HepG2 (cell line): Measurements from ENCODE around the gene HDGFL1. TPM values are rescaled to one million over a fixed set of nuclear protein-coding genes. Genes with fewer than 3 reads are reported as not detected.

Source experiments
- ATAC-seq: fragments of 200-7000 bp; cut with Tn5 transposase; 3 replicates; pipeline ENCODE4 v1.9.1; 2020; ENCODE audit warnings: mild to moderate bottlenecking, moderate library complexity
- BruUV-seq: library from RNA; stranded (reverse); fragments of 400-500 nt; replicated peaks from 2 replicates; lab custom pipeline; 2021; lab: Mats Ljungman, UMichigan
- CTCF ChIA-PET: fragments of 300-600 bp; formaldehyde crosslinking; extraction: SDS; loops from one replicate; lab custom pipeline; 2021; ENCODE audit warnings: low total read pairs, inconsistent platforms, low intra/inter-chr PET ratio; lab: Yijun Ruan, JAX
- POLR2A ChIA-PET: fragments of 350-600 bp; sonication (Branson Sonifier 250); formaldehyde crosslinking; loops from one replicate; lab custom pipeline; 2020; ENCODE audit warnings: antibody characterized with exemption, inconsistent platforms; lab: Yijun Ruan, JAX
- DNase-seq: peaks from one replicate; pipeline ENCODE4 v3.0.0-alpha.2; 2015; ENCODE audit warnings: low spot score
- FAIRE-seq: peaks from 3 replicates; lab custom pipeline; 2011; peaks lifted over from hg19 to GRCh38; lab: Jason Lieb, UNC
- H2AFZ ChIP-seq: one replicate; pipeline ENCODE4 v1.6.1; 2011; ENCODE audit warnings: low read length, inconsistent platforms
- H3K27ac ChIP-seq: fragments of 300-600 bp; 3 replicates; pipeline ENCODE4 v1.8.0; 2011; ENCODE audit warnings: mixed run types, mild to moderate bottlenecking, mixed read lengths, low read length, inconsistent platforms; ENCODE audit not compliant: insufficient read depth; ENCODE audit errors: extremely low read length
- H3K27me3 ChIP-seq, 2 experiments: fragments of 200-600 bp in 1 of 2; 2 replicates in 1 of 2; 3 replicates in 1 of 2; pipeline versions ENCODE4 v1.6.0 to v1.8.0; 2011; ENCODE audit warnings: low read length in 2 of 2, mild to moderate bottlenecking in 2 of 2, moderate library complexity in 2 of 2, inconsistent platforms in 1 of 2; ENCODE audit not compliant: insufficient read depth in 2 of 2, control insufficient read depth in 1 of 2
- H3K36me3 ChIP-seq, 2 experiments: fragments of 200-600 bp in 1 of 2; replicated peaks in 1 of 2; 2 replicates in 1 of 2; 3 replicates in 1 of 2; pipeline versions ENCODE4 v1.5.1 to v1.8.0; 2011; ENCODE audit warnings: low read length in 2 of 2, inconsistent platforms in 1 of 2; ENCODE audit not compliant: insufficient read depth in 2 of 2, control insufficient read depth in 1 of 2
- H3K4me1 ChIP-seq: 2 replicates; pipeline ENCODE4 v1.5.1; 2012; ENCODE audit warnings: low read length, inconsistent platforms; ENCODE audit not compliant: insufficient read depth
- H3K4me2 ChIP-seq: 2 replicates; pipeline ENCODE4 v1.6.0; 2011; ENCODE audit warnings: low read depth, low read length, inconsistent platforms
- H3K4me3 ChIP-seq, 3 experiments: fragments of 200-600 bp in 1 of 3; sonication (generic), shearing (Covaris generic) in 1 of 3; replicated peaks in 1 of 3; 2 replicates each; pipeline ENCODE4 v1.5.1; 2011 to 2016; ENCODE audit warnings: low read length in 3 of 3, inconsistent platforms in 2 of 3, low read depth in 2 of 3, mild to moderate bottlenecking in 2 of 3, control low read depth in 1 of 3, mixed read lengths in 1 of 3; ENCODE audit not compliant: insufficient read depth in 1 of 3
- H3K79me2 ChIP-seq: one replicate; pipeline ENCODE4 v1.6.1; 2011; ENCODE audit warnings: low read length, inconsistent platforms; ENCODE audit not compliant: insufficient read depth
- H3K9ac ChIP-seq: 2 replicates; pipeline ENCODE4 v1.6.0; 2011; ENCODE audit warnings: mild to moderate bottlenecking, low read depth, low read length, inconsistent platforms; ENCODE audit not compliant: insufficient read depth
- H3K9me3 ChIP-seq: 2 replicates; pipeline ENCODE4 v1.5.1; 2012; ENCODE audit warnings: mild to moderate bottlenecking, low read length
- H4K20me1 ChIP-seq: 2 replicates; pipeline ENCODE4 v1.6.0; 2011; ENCODE audit warnings: inconsistent platforms, mild to moderate bottlenecking, low read length, moderate library complexity; ENCODE audit not compliant: insufficient read depth
- ARNT2 ChIP-seq: sonication (generic); formaldehyde crosslinking; IDR thresholded peaks from 2 replicates; pipeline ENCODE4 v1.8.0; 2022; ENCODE audit warnings: mild to moderate bottlenecking, low read depth, missing genetic modification reagents, moderate library complexity
- ELK4 ChIP-seq: sonication (generic); formaldehyde crosslinking; IDR thresholded peaks from 2 replicates; pipeline ENCODE4 v1.9.0; 2021; ENCODE audit warnings: missing genetic modification reagents, borderline replicate concordance
- FLYWCH1 ChIP-seq: sonication (generic); formaldehyde crosslinking; IDR thresholded peaks from 2 replicates; pipeline ENCODE4 v1.8.1; 2023; ENCODE audit warnings: mild to moderate bottlenecking, missing genetic modification reagents
- FOXP1 ChIP-seq, 2 experiments: fragments of 450-650 bp in 1 of 2; IDR thresholded peaks; 2 replicates each; pipeline ENCODE4 v1.6.1; 2017 to 2018; ENCODE audit warnings: antibody characterized with exemption in 1 of 2
- HDAC1 ChIP-seq: sonication (generic); formaldehyde crosslinking; IDR thresholded peaks from 2 replicates; pipeline ENCODE4 v1.5.1; 2020; ENCODE audit warnings: mild to moderate bottlenecking, missing genetic modification reagents
- IRF9 ChIP-seq: sonication (generic); formaldehyde crosslinking; IDR thresholded peaks from 2 replicates; pipeline ENCODE4 v1.8.0; 2022; ENCODE audit warnings: missing genetic modification reagents, mild to moderate bottlenecking, borderline replicate concordance
- TBP ChIP-seq: sonication (generic); formaldehyde crosslinking; IDR thresholded peaks from 2 replicates; pipeline ENCODE4 v1.5.0; 2020; ENCODE audit warnings: missing genetic modification reagents
- ZNF207 ChIP-seq: fragments of 450-650 bp; IDR thresholded peaks from 2 replicates; pipeline ENCODE4 v1.6.1; 2016; ENCODE audit warnings: antibody characterized with exemption, borderline replicate concordance
- ZNF331 ChIP-seq: sonication (generic); formaldehyde crosslinking; IDR thresholded peaks from 2 replicates; pipeline ENCODE4 v1.4.0; 2020; ENCODE audit warnings: missing genetic modification reagents
- ZNF337 ChIP-seq: sonication (generic); formaldehyde crosslinking; IDR thresholded peaks from 2 replicates; pipeline ENCODE4 v1.5.1; 2020; ENCODE audit warnings: missing genetic modification reagents, low read depth, mild to moderate bottlenecking, borderline replicate concordance
- WGBS: methylation state at CpG from one replicate; pipeline ENCODE4 v1.1.6; 2017; ENCODE audit warnings: low lambda C conversion rate; 5-methylcytosine and 5-hydroxymethylcytosine counted together
- in situ Hi-C: cut with HindIII; loops from 2 replicates; pipeline ENCODE4 v1.10.0; 2017; ENCODE audit warnings: low pct_unique_long_range_greater_than_20kb; ENCODE audit not compliant: extremely low pct_ligation_motif_present
- intact Hi-C: fragments of 100-400 bp; cut with micrococcal nuclease; formaldehyde crosslinking; loops from one replicate; pipeline ENCODE4 v1.10.0; 2022; ENCODE audit not compliant: unreplicated experiment
- polyA plus RNA-seq, 8 experiments: library from polyadenylated mRNA; depleted of rRNA in 3 of 8; stranded (reverse) in 7 of 8; unstranded in 1 of 8; fragments of >200 nt; fragmentation: Illumina TruSeq in 4 of 8; extraction: Trizol in 4 of 8; gene quantifications; 2 replicates each; pipeline versions ENCODE4 v1.2.1 to v1.2.3, GENCODE V29; 2011 to 2016; ENCODE audit warnings: low read depth in 4 of 8, missing spikeins in 1 of 8, mixed read lengths in 1 of 8; ENCODE audit not compliant: insufficient read depth in 1 of 8
- total RNA-seq, 5 experiments: library from RNA; depleted of rRNA; stranded (reverse); fragments of >200 nt; fragmentation: Illumina TruSeq; extraction: Trizol; gene quantifications; 2 replicates each; pipeline ENCODE4 v1.2.3, GENCODE V29; 2016; ENCODE audit warnings: low read depth in 1 of 5
- TF ChIP-seq, protein P1 (sequence below): sonication (generic); formaldehyde crosslinking; IDR thresholded peaks from 2 replicates; pipeline ENCODE4 v1.5.0; 2020; ENCODE audit warnings: missing genetic modification reagents

The HDGFL1 gene
- total and polyA plus RNA-seq, 2 of the 13 experiments (the other 11 are each of a cell fraction or from before 2014, with no cell fraction given), result not detected

DNA sequence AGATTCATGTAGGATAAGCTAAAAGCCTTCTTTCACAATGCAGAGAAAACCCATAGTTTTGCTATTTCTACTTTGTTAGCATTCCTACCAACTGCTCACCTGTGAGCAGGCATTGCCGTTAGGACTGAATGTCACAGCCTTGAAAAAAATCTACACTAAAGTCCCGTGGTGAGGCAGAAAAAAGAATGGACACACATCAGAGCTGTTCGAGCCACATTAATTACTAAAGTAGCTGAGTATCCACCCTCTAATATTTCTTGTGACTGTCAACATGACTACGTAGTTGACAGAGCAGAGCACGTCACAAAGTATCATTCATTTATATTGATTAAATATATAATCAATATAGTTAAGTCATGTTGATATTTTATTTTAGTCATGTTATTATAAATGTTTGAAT, 10.1 kb downstream of the HDGFL1 start:
- in situ Hi-C loops (no loop called here), intact Hi-C loops (no loop called here)
- Histone ChIP-seq H3K36me3 (no peaks in the 10 kb centered on the region), H3K4me3 (no peak overlapping the region), H2AFZ (no peak overlapping the region), H3K4me1 (no peaks in the 10 kb centered on the region), H3K79me2 (no peaks in the 10 kb centered on the region), H4K20me1 (no peaks in the 10 kb centered on the region), H3K9me3 (peaks cover 70% of the 10 kb centered on the region), H3K27ac (no peak overlapping the region)
- POLR2A ChIA-PET, result no interaction called here
- under 1% methylated on average over 5 of the region's 5 CpGs for WGBS
- BruUV-seq, result no TSS peak
- ATAC-seq (no peak), DNase-seq (no peak)
- no peak for TF ChIP-seq TBP
- no peak for TF ChIP-seq FLYWCH1
- TF ChIP-seq ARNT2 (CRISPR knock-in tag), result no peak
- TF ChIP-seq, protein P1, sequence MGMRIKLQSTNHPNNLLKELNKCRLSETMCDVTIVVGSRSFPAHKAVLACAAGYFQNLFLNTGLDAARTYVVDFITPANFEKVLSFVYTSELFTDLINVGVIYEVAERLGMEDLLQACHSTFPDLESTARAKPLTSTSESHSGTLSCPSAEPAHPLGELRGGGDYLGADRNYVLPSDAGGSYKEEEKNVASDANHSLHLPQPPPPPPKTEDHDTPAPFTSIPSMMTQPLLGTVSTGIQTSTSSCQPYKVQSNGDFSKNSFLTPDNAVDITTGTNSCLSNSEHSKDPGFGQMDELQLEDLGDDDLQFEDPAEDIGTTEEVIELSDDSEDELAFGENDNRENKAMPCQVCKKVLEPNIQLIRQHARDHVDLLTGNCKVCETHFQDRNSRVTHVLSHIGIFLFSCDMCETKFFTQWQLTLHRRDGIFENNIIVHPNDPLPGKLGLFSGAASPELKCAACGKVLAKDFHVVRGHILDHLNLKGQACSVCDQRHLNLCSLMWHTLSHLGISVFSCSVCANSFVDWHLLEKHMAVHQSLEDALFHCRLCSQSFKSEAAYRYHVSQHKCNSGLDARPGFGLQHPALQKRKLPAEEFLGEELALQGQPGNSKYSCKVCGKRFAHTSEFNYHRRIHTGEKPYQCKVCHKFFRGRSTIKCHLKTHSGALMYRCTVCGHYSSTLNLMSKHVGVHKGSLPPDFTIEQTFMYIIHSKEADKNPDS (CRISPR knock-in tag), result no peak
- TF ChIP-seq, all 625 proteins: peak for 0
- Histone ChIP-seq H3K4me2 (no peak overlapping the region), H3K27me3 (no peaks in the 10 kb centered on the region), H3K9ac (no peak overlapping the region)
- no peak for FAIRE-seq
- CTCF ChIA-PET, result no interaction called here

DNA sequence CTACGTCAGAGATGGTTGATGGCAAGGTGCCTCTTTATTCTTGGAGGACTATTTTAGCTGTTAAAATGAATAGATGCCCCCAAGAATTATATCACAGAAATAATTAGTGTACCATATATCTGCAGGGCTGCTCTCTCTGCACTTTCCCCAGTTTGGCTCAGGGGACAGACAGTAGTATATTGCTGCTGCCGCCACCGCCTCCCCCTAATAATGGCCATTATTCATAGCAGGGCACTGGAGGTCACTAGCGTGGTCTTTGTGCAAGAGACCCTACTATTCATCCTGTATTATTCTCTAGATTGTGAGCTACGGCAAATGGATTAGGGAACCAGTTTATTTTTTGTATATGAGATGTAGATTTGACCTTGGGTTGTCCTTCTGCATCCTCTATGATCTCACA, 11.0 kb downstream of the HDGFL1 start:
- Histone ChIP-seq H3K4me1 (no peaks in the 10 kb centered on the region), H3K36me3 (no peaks in the 10 kb centered on the region), H4K20me1 (no peaks in the 10 kb centered on the region), H3K9me3 (peaks cover 63% of the 10 kb centered on the region), H3K9ac (no peak overlapping the region), H3K79me2 (no peaks in the 10 kb centered on the region), H3K4me3 (no peak overlapping the region), H3K27me3 (no peaks in the 10 kb centered on the region), H3K4me2 (no peak overlapping the region), H3K27ac (no peak overlapping the region), H2AFZ (no peak overlapping the region)
- in situ Hi-C loops, result no loop called here
- no peak for FAIRE-seq
- no peak for DNase-seq
- TF ChIP-seq ZNF337 (CRISPR knock-in tag), result no peak
- TF ChIP-seq FOXP1 (IDR thresholded peaks at IDR 0.05), result no peak
- TF ChIP-seq FOXP1 (CRISPR knock-in tag; IDR thresholded peaks at IDR 0.05), result no peak
- no peak for TF ChIP-seq HDAC1 (CRISPR knock-in tag)
- TF ChIP-seq ZNF331, result no peak
- TF ChIP-seq ELK4 (CRISPR knock-in tag), result no peak
- TF ChIP-seq IRF9, result no peak
- TF ChIP-seq ZNF207, result no peak
- no TSS peak for BruUV-seq
- ATAC-seq, result no peak
- intact Hi-C loops, result no loop called here
- CTCF ChIA-PET, result no interaction called here
- WGBS, result 10% methylated on average over 5 of the region's 5 CpGs
- POLR2A ChIA-PET, result no interaction called here
